Measurements from ENCODE around the gene LRRC26.

GRCh38 chr9:137187386-137187785, 17.5 kb upstream of the LRRC26 start:
- TF ChIP-seq CTCF (IDR thresholded peaks at IDR 0.05 in 2 of 3, conservative IDR thresholded peaks at IDR 0.05 in 1 of 3; ENCODE audit: borderline replicate concordance in 1 of 3, insufficient read depth in 1 of 3, low read depth in 2 of 3, low read length in 2 of 3) (no peak), ZNF274 (IDR thresholded peaks at IDR 0.05; ENCODE audit: low read depth, low read length) (no peak), MAX (IDR thresholded peaks at IDR 0.05) (no peak), POLR2AphosphoS5 (IDR thresholded peaks at IDR 0.05; ENCODE audit: low read depth, low read length) (no peak), REST (IDR thresholded peaks at IDR 0.05; ENCODE audit: low read depth) (no peak), POLR2A (IDR thresholded peaks at IDR 0.05; ENCODE audit: borderline replicate concordance, extremely low read depth, insufficient read depth, insufficient read length) (no peak), CEBPB (IDR thresholded peaks at IDR 0.05; ENCODE audit: low read depth) (no peak), RAD21 (IDR thresholded peaks at IDR 0.05; ENCODE audit: low read depth) (no peak), ZFX (IDR thresholded peaks at IDR 0.05) (no peak), CBX3 (IDR thresholded peaks at IDR 0.05; ENCODE audit: low read depth) (no peak), ATF3 (IDR thresholded peaks at IDR 0.05) (no peak), SP1 (IDR thresholded peaks at IDR 0.05; ENCODE audit: low read depth) (no peak)

Data from HCT116 (cell line).